GM12878 (cell line): ENCODE data around the gene EXD1. TPM values are rescaled to one million over a fixed set of nuclear protein-coding genes. Genes with fewer than 3 reads are reported as not detected.

Experiments
- ATAC-seq: fragments of 200-7000 bp; cut with Tn5 transposase; 3 replicates; pipeline ENCODE4 v1.9.1; 2020; ENCODE audit warnings: mild to moderate bottlenecking, moderate library complexity
- BruUV-seq: library from RNA; stranded (reverse); fragments of 400-500 nt; replicated peaks from 2 replicates; lab custom pipeline; 2021; lab: Mats Ljungman, UMichigan
- CTCF ChIA-PET: fragments of 300-600 bp; sonication (Branson Sonifier 250); formaldehyde crosslinking; extraction: SDS; loops from one replicate; lab custom pipeline; 2021; ENCODE audit warnings: inconsistent platforms; lab: Yijun Ruan, JAX
- POLR2A ChIA-PET: fragments of 350-600 bp; formaldehyde crosslinking; extraction: SDS; loops from one replicate; lab custom pipeline; 2021; ENCODE audit warnings: inconsistent platforms; lab: Charles Lee
- RAD21 ChIA-PET: fragments of 300-600 bp; sonication (Branson Sonifier 250); formaldehyde crosslinking; loops from one replicate; lab custom pipeline; 2023; ENCODE audit warnings: antibody characterized with exemption; ENCODE audit not compliant: unreplicated experiment; lab: Charles Lee
- SMC1A ChIA-PET: fragments of 300-600 bp; sonication (Branson Sonifier 250); formaldehyde crosslinking; loops from one replicate; lab custom pipeline; 2023; ENCODE audit not compliant: unreplicated experiment, uncharacterized antibody; lab: Charles Lee
- DNase-seq: peaks from one replicate; pipeline ENCODE4 v3.0.0-alpha.2; 2011; ENCODE audit warnings: low read depth, low spot score
- FAIRE-seq: peaks from 3 replicates; lab custom pipeline; 2011; peaks lifted over from hg19 to GRCh38; lab: Jason Lieb, UNC
- H2AFZ ChIP-seq: 2 replicates; pipeline ENCODE4 v1.6.0; 2011; ENCODE audit warnings: low read depth, low read length, control low read depth; ENCODE audit not compliant: control insufficient read depth
- H3K27ac ChIP-seq: 2 replicates; pipeline ENCODE4 v1.5.1; 2011; ENCODE audit warnings: control low read depth; ENCODE audit not compliant: control insufficient read depth, insufficient read depth
- H3K27me3 ChIP-seq, 2 experiments: replicated peaks in 1 of 2; 2 replicates each; pipeline versions ENCODE4 v1.6.0 to v1.6.1; 2011; ENCODE audit warnings: low read length in 1 of 2; ENCODE audit not compliant: control insufficient read depth in 2 of 2, insufficient read depth in 2 of 2
- H3K36me3 ChIP-seq, 2 experiments: 2 replicates each; pipeline ENCODE4 v1.5.1; 2011; ENCODE audit warnings: low read length in 1 of 2; ENCODE audit not compliant: control insufficient read depth in 2 of 2, insufficient read depth in 2 of 2
- H3K4me1 ChIP-seq: 2 replicates; pipeline ENCODE4 v1.6.1; 2011; ENCODE audit warnings: mild to moderate bottlenecking, low read length, moderate library complexity, mixed read lengths; ENCODE audit not compliant: control insufficient read depth, insufficient read depth
- H3K4me2 ChIP-seq: 2 replicates; pipeline ENCODE4 v1.6.0; 2011; ENCODE audit warnings: control low read depth; ENCODE audit not compliant: control insufficient read depth, insufficient read depth
- H3K4me3 ChIP-seq: fragments of 200-600 bp; sonication (generic); 2 replicates; pipeline ENCODE4 v1.5.1; 2016
- H3K79me2 ChIP-seq: 2 replicates; pipeline ENCODE4 v1.6.0; 2011; ENCODE audit warnings: low read length; ENCODE audit not compliant: control insufficient read depth, insufficient read depth
- H3K9ac ChIP-seq: 2 replicates; pipeline ENCODE4 v1.8.0; 2011; ENCODE audit warnings: low read length, control low read depth, mixed read lengths; ENCODE audit not compliant: control insufficient read depth, insufficient read depth
- H3K9me3 ChIP-seq: replicated peaks from 3 replicates; pipeline ENCODE4 v1.5.1; 2011; ENCODE audit warnings: mild to moderate bottlenecking, low read length; ENCODE audit not compliant: control insufficient read depth, insufficient read depth
- H4K20me1 ChIP-seq: 2 replicates; pipeline ENCODE4 v1.6.0; 2011; ENCODE audit not compliant: control insufficient read depth, insufficient read depth
- BCL3 ChIP-seq: IDR thresholded peaks from 2 replicates; pipeline ENCODE4 v1.6.1; 2011; ENCODE audit warnings: borderline replicate concordance, low read depth, mild to moderate bottlenecking, moderate library complexity, low read length; ENCODE audit not compliant: insufficient read depth, poor library complexity, severe bottlenecking
- DPF2 ChIP-seq: fragments of 450-650 bp; IDR thresholded peaks from 2 replicates; pipeline ENCODE4 v1.6.1; 2017; ENCODE audit warnings: mild to moderate bottlenecking
- FOXM1 ChIP-seq: IDR thresholded peaks from 2 replicates; pipeline ENCODE4 v1.6.1; 2012; ENCODE audit warnings: low read depth, mild to moderate bottlenecking, inconsistent platforms, low read length, moderate library complexity
- HCFC1 ChIP-seq: fragments of 150-350 bp; IDR thresholded peaks from 2 replicates; pipeline ENCODE4 v1.6.1; 2014; ENCODE audit warnings: low read length
- MLLT1 ChIP-seq: fragments of 450-650 bp; IDR thresholded peaks from 2 replicates; pipeline ENCODE4 v1.6.1; 2016; ENCODE audit warnings: mild to moderate bottlenecking
- MXI1 ChIP-seq: fragments of 150-350 bp; IDR thresholded peaks from 2 replicates; pipeline ENCODE4 v1.6.1; 2011; ENCODE audit warnings: low read depth, mild to moderate bottlenecking, inconsistent platforms, low read length, improper control_type of control experiment
- NFYB ChIP-seq: IDR thresholded peaks from 2 replicates; pipeline ENCODE4 v1.6.1; 2011; ENCODE audit warnings: low read depth, mild to moderate bottlenecking, low read length, improper control_type of control experiment, moderate library complexity; ENCODE audit not compliant: insufficient read depth
- PAX8 ChIP-seq: fragments of 450-650 bp; IDR thresholded peaks from 2 replicates; pipeline ENCODE4 v1.6.1; 2017; ENCODE audit warnings: mild to moderate bottlenecking, moderate library complexity
- POLR2AphosphoS5 ChIP-seq: IDR thresholded peaks from 2 replicates; pipeline ENCODE4 v1.6.1; 2011; ENCODE audit warnings: mild to moderate bottlenecking, low read length, inconsistent platforms
- RAD51 ChIP-seq: fragments of 450-650 bp; IDR thresholded peaks from 2 replicates; pipeline ENCODE4 v1.6.1; 2016; ENCODE audit warnings: moderate library complexity, mild to moderate bottlenecking, inconsistent platforms
- SRF ChIP-seq, 2 experiments: IDR thresholded peaks; 2 replicates each; pipeline ENCODE4 v1.6.1; 2011; ENCODE audit warnings: low read depth in 2 of 2, low read length in 2 of 2, mild to moderate bottlenecking in 1 of 2, moderate library complexity in 1 of 2
- STAT1 ChIP-seq: fragments of 450-650 bp; conservative IDR thresholded peaks from 2 replicates; pipeline ENCODE4 v1.6.1; 2014; ENCODE audit warnings: antibody characterized with exemption, mild to moderate bottlenecking
- TBL1XR1 ChIP-seq: IDR thresholded peaks from 2 replicates; pipeline ENCODE4 v1.6.1; 2012; ENCODE audit warnings: low read depth, low read length, improper control_type of control experiment
- ZBED1 ChIP-seq: IDR thresholded peaks from 2 replicates; pipeline ENCODE4 v1.6.1; 2016; ENCODE audit warnings: borderline replicate concordance
- WGBS: methylation state at CpG from one replicate; pipeline ENCODE4 v1.1.6; 2016; ENCODE audit warnings: low lambda C conversion rate; ENCODE audit not compliant: insufficient replicate concordance, insufficient coverage; ENCODE audit errors: missing lambda C conversion rate; 5-methylcytosine and 5-hydroxymethylcytosine counted together
- in situ Hi-C: fragments of 300-500 bp; cut with MboI; formaldehyde crosslinking; loops from 9 replicates; pipeline ENCODE4 v1.14.3; 2018; ENCODE audit warnings: mixed read lengths
- intact Hi-C: fragments of 100-400 bp; cut with micrococcal nuclease; formaldehyde crosslinking; loops from one replicate; pipeline ENCODE4 v1.14.2; 2022; ENCODE audit not compliant: unreplicated experiment
- polyA plus RNA-seq, 11 experiments: library from polyadenylated mRNA; depleted of rRNA in 4 of 11; unstranded in 6 of 11; stranded (reverse) in 5 of 11; fragments of >200 nt; fragmentation: Nextera tagmentation in 4 of 11; fragmentation: Illumina TruSeq in 1 of 11; extraction: Ambion mirVana in 4 of 11; extraction: Trizol in 1 of 11; gene quantifications; 1 replicate in 1 of 11; 2 replicates in 10 of 11; pipeline versions ENCODE4 v1.2.1 to v1.2.3, GENCODE V29; 2011 to 2016; ENCODE audit warnings: inconsistent platforms in 2 of 11, missing spikeins in 2 of 11, low read depth in 1 of 11
- total RNA-seq, 4 experiments: library from RNA; depleted of rRNA in 3 of 4; stranded (reverse); fragments of >200 nt in 3 of 4; fragmentation: Illumina TruSeq in 1 of 4; extraction: Trizol in 1 of 4; gene quantifications; 2 replicates each; pipeline versions ENCODE4 v1.2.1 to v1.2.3, GENCODE V29; 2013 to 2021
- TF ChIP-seq, protein P1 (sequence below): IDR thresholded peaks from 2 replicates; pipeline ENCODE4 v1.6.1; 2012; ENCODE audit warnings: low read depth, low read length, improper control_type of control experiment
- TF ChIP-seq, protein P2 (sequence below): fragments of 150-350 bp; IDR thresholded peaks from 2 replicates; pipeline ENCODE4 v1.6.1; 2014; ENCODE audit warnings: mild to moderate bottlenecking, low read depth, low read length

Gene EXD1
- total and polyA plus RNA-seq, 10 of the 15 experiments (the other 5 are each of a cell fraction or from before 2014, with no cell fraction given): 0.19 TPM; not detected in 9

DNA sequence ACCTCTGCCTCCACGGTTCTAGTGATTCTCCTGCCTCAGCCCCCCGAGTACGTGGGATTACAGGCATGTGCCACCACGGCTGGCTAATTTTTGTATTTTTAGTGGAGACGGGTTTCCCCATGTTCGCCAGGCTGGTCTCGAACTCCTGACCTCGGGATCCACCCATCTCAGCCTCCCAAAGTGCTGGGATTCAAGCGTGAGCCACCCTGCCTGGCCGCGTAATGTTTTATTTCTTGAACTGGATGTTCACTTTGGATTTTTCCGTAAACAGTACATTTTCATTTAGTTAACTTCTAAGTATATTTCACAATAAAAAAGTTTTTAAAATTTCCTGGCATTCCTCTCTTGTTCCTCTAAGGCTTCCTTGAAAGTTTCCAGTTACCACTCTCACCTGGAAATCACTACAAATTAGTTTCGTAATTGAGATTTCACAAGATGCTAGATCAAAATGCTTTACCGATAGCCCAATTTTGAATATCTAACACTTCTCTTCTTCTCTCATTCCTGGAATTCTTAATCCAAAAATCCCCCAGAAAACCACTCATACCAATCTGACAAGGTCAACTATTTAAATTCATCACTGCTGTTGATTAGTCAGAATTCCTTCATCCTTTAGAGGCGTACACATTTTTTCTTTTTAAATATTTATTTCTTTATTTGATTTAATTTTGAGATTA, 69.8 kb downstream of the EXD1 start:
- Histone ChIP-seq H3K4me1 (no peaks in the 10 kb centered on the region), H2AFZ (no peak overlapping the region), H3K9me3 (no peaks in the 10 kb centered on the region), H3K36me3 (no peaks in the 10 kb centered on the region), H3K79me2 (no peaks in the 10 kb centered on the region), H4K20me1 (no peaks in the 10 kb centered on the region), H3K4me3 (no peak overlapping the region)
- FAIRE-seq: no peak
- no peak for DNase-seq
- CTCF ChIA-PET: no interaction called here
- WGBS: 48% methylated on average over 15 of the region's 15 CpGs
- intact Hi-C loops: no loop called here
- TF ChIP-seq TBL1XR1: no peak
- no peak for TF ChIP-seq FOXM1
- TF ChIP-seq POLR2AphosphoS5: no peak
- TF ChIP-seq PAX8: no peak
- TF ChIP-seq SRF (IDR thresholded peaks at IDR 0.05; ENCODE audit: low read depth in 2 of 2, low read length in 2 of 2): no peak
- no peak for TF ChIP-seq MLLT1
- no peak for TF ChIP-seq ZBED1
- no peak for TF ChIP-seq HCFC1
- TF ChIP-seq NFYB: no peak
- no peak for TF ChIP-seq DPF2
- TF ChIP-seq, protein P1, sequence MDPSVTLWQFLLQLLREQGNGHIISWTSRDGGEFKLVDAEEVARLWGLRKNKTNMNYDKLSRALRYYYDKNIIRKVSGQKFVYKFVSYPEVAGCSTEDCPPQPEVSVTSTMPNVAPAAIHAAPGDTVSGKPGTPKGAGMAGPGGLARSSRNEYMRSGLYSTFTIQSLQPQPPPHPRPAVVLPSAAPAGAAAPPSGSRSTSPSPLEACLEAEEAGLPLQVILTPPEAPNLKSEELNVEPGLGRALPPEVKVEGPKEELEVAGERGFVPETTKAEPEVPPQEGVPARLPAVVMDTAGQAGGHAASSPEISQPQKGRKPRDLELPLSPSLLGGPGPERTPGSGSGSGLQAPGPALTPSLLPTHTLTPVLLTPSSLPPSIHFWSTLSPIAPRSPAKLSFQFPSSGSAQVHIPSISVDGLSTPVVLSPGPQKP: no peak
- TF ChIP-seq, protein P2, sequence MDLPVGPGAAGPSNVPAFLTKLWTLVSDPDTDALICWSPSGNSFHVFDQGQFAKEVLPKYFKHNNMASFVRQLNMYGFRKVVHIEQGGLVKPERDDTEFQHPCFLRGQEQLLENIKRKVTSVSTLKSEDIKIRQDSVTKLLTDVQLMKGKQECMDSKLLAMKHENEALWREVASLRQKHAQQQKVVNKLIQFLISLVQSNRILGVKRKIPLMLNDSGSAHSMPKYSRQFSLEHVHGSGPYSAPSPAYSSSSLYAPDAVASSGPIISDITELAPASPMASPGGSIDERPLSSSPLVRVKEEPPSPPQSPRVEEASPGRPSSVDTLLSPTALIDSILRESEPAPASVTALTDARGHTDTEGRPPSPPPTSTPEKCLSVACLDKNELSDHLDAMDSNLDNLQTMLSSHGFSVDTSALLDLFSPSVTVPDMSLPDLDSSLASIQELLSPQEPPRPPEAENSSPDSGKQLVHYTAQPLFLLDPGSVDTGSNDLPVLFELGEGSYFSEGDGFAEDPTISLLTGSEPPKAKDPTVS: no peak
- TF ChIP-seq BCL3: no peak
- TF ChIP-seq MXI1: no peak
- TF ChIP-seq STAT1: no peak
- TF ChIP-seq RAD51: no peak
- TF ChIP-seq, all 136 proteins: peak for 0
- no peak for ATAC-seq
- SMC1A ChIA-PET: no interaction called here
- no TSS peak for BruUV-seq
- H3K27me3 ChIP-seq: no peaks in the 10 kb centered on the region
- RAD21 ChIA-PET: no interaction called here
- no peak overlapping the region for H3K4me2 ChIP-seq
- in situ Hi-C loops: no loop called here
- no peak overlapping the region for H3K9ac ChIP-seq
- POLR2A ChIA-PET: no interaction called here
- no peak overlapping the region for H3K27ac ChIP-seq
